Endothelial cell of umbilical vein (primary cell): ENCODE measurements around the gene FRYL. TPM values are rescaled to one million over a fixed set of nuclear protein-coding genes. Genes with fewer than 3 reads are reported as not detected.

Experiments used
- BruUV-seq: library from RNA; stranded (reverse); fragments of 400-500 nt; replicated peaks from 2 replicates; lab custom pipeline; 2021; lab: Mats Ljungman, UMichigan
- CTCF ChIA-PET: fragments of 300-600, 350-600 bp; sonication (Branson Sonifier 250); formaldehyde crosslinking; loops from one replicate; lab custom pipeline; 2021; ENCODE audit warnings: antibody characterized with exemption, inconsistent platforms; lab: Charles Lee
- POLR2A ChIA-PET: fragments of 300-600, 350-600 bp; sonication (Branson Sonifier 250); formaldehyde crosslinking; loops from one replicate; lab custom pipeline; 2021; ENCODE audit warnings: antibody characterized with exemption, inconsistent platforms; lab: Charles Lee
- DNase-seq: peaks from one replicate; pipeline ENCODE4 v3.0.0-alpha.2; 2011; ENCODE audit warnings: low read depth, low spot score
- FAIRE-seq: peaks from 2 replicates; lab custom pipeline; 2011; peaks lifted over from hg19 to GRCh38; lab: Jason Lieb, UNC
- H2AFZ ChIP-seq: 2 replicates; pipeline ENCODE4 v1.6.0; 2012; ENCODE audit warnings: low read depth, low read length, control low read depth, inconsistent platforms
- H3K27ac ChIP-seq: 2 replicates; pipeline ENCODE4 v1.5.1; 2011; ENCODE audit warnings: low read depth, mild to moderate bottlenecking, control low read depth, low read length, moderate library complexity; ENCODE audit not compliant: insufficient read depth
- H3K27me3 ChIP-seq, 2 experiments: 2 replicates each; pipeline versions ENCODE4 v1.6.0 to v1.6.1; 2011; ENCODE audit warnings: low read length in 2 of 2, mixed read lengths in 1 of 2; ENCODE audit not compliant: control insufficient read depth in 2 of 2, insufficient read depth in 2 of 2
- H3K36me3 ChIP-seq, 2 experiments: 2 replicates in 1 of 2; 3 replicates in 1 of 2; pipeline ENCODE4 v1.5.1; 2011; ENCODE audit warnings: low read length in 2 of 2, mild to moderate bottlenecking in 1 of 2, moderate library complexity in 1 of 2; ENCODE audit not compliant: control insufficient read depth in 2 of 2, insufficient read depth in 2 of 2; ENCODE audit errors: extremely low read depth in 1 of 2
- H3K4me1 ChIP-seq: 3 replicates; pipeline ENCODE4 v1.5.1; 2011; ENCODE audit warnings: mild to moderate bottlenecking, low read length; ENCODE audit not compliant: control insufficient read depth, insufficient read depth; ENCODE audit errors: extremely low read depth
- H3K4me2 ChIP-seq: 2 replicates; pipeline ENCODE4 v1.6.1; 2011; ENCODE audit warnings: low read length, control low read depth, mixed read lengths; ENCODE audit not compliant: insufficient read depth
- H3K4me3 ChIP-seq, 3 experiments: fragments of 200-600 bp in 1 of 3; sonication (generic), shearing (Covaris generic) in 1 of 3; replicated peaks in 1 of 3; 2 replicates each; pipeline ENCODE4 v1.5.1; 2011 to 2016; ENCODE audit warnings: control low read depth in 3 of 3, low read length in 3 of 3, mild to moderate bottlenecking in 2 of 3, inconsistent platforms in 1 of 3, low read depth in 1 of 3, moderate library complexity in 1 of 3; ENCODE audit not compliant: insufficient read depth in 1 of 3
- H3K79me2 ChIP-seq: 2 replicates; pipeline ENCODE4 v1.6.0; 2012; ENCODE audit warnings: low read length, inconsistent platforms; ENCODE audit not compliant: control insufficient read depth, insufficient read depth
- H3K9ac ChIP-seq: replicated peaks from 2 replicates; pipeline ENCODE3; 2011; ENCODE audit warnings: low read length, control low read depth; ENCODE audit not compliant: insufficient read depth; ENCODE audit errors: extremely low read depth
- H3K9me1 ChIP-seq: replicated peaks from 3 replicates; pipeline ENCODE4 v1.6.0; 2011; ENCODE audit warnings: mild to moderate bottlenecking, low read length; ENCODE audit not compliant: control insufficient read depth, insufficient read depth; ENCODE audit errors: extremely low read depth
- H3K9me3 ChIP-seq: replicated peaks from 2 replicates; pipeline ENCODE4 v1.5.1; 2012; ENCODE audit warnings: low read length, inconsistent platforms; ENCODE audit not compliant: control insufficient read depth, insufficient read depth
- H4K20me1 ChIP-seq: replicated peaks from 2 replicates; pipeline ENCODE3; 2011; ENCODE audit warnings: mild to moderate bottlenecking, low read length; ENCODE audit not compliant: control insufficient read depth, insufficient read depth; ENCODE audit errors: extremely low read depth
- CTCF ChIP-seq, 2 donors: IDR thresholded peaks; 1 replicate in 1 of 2; 2 replicates in 1 of 2; pipeline ENCODE4 v1.5.1; 2011; ENCODE audit warnings: low read length in 2 of 2, mild to moderate bottlenecking in 2 of 2, moderate library complexity in 2 of 2, control low read depth in 1 of 2, inconsistent platforms in 1 of 2, low read depth in 1 of 2; ENCODE audit not compliant: insufficient read depth in 1 of 2; ENCODE audit errors: extremely low read depth in 1 of 2
- EZH2 ChIP-seq: IDR thresholded peaks from 2 replicates; pipeline ENCODE4 v1.6.1; 2012; ENCODE audit warnings: borderline replicate concordance, low read depth, mild to moderate bottlenecking, moderate library complexity, low read length, inconsistent platforms; ENCODE audit not compliant: severe bottlenecking
- FOS ChIP-seq: IDR thresholded peaks from 2 replicates; pipeline ENCODE4 v1.6.1; 2011; ENCODE audit warnings: mild to moderate bottlenecking, low read length, moderate library complexity, borderline replicate concordance; ENCODE audit not compliant: insufficient read depth
- GATA2 ChIP-seq: IDR thresholded peaks from 2 replicates; pipeline ENCODE4 v1.7.0; 2011; ENCODE audit warnings: low read depth, mild to moderate bottlenecking, moderate library complexity, mixed read lengths, low read length; ENCODE audit not compliant: insufficient read length, insufficient read depth
- JUN ChIP-seq: IDR thresholded peaks from 2 replicates; pipeline ENCODE4 v1.6.1; 2011; ENCODE audit warnings: borderline replicate concordance, low read depth; ENCODE audit not compliant: insufficient read length, insufficient read depth
- MAX ChIP-seq: IDR thresholded peaks from 2 replicates; pipeline ENCODE4 v1.6.1; 2011; ENCODE audit not compliant: insufficient read depth, insufficient read length
- MYC ChIP-seq: IDR thresholded peaks from one replicate; pipeline ENCODE4 v1.6.1; 2011; ENCODE audit warnings: mild to moderate bottlenecking, low read depth, low read length
- POLR2A ChIP-seq: IDR thresholded peaks from 2 replicates; pipeline ENCODE4 v1.6.1; 2012; ENCODE audit warnings: low read depth, mild to moderate bottlenecking, control low read depth, low read length
- POLR2AphosphoS5 ChIP-seq: IDR thresholded peaks from 2 replicates; pipeline ENCODE4 v1.6.1; 2012; ENCODE audit warnings: low read depth, mild to moderate bottlenecking, control low read depth, low read length, moderate library complexity; ENCODE audit not compliant: insufficient read depth
- dilution Hi-C: fragments of 300-500 bp; cut with MboI; formaldehyde crosslinking; loops from one replicate; pipeline ENCODE4 v1.15.0; 2019; ENCODE audit warnings: low sequenced_read_pairs; ENCODE audit not compliant: extremely low pct_ligation_motif_present
- intact Hi-C: fragments of 100-400 bp; cut with micrococcal nuclease; formaldehyde crosslinking; loops from one replicate; pipeline ENCODE4 v1.10.0; 2022
- polyA plus RNA-seq, 4 experiments: library from polyadenylated mRNA; depleted of rRNA in 3 of 4; stranded (reverse) in 3 of 4; unstranded in 1 of 4; fragments of >200 nt; gene quantifications; 2 replicates each; pipeline versions ENCODE4 v1.2.1 to v1.2.3, GENCODE V29; 2011 to 2012; ENCODE audit warnings: missing spikeins in 1 of 4
- total RNA-seq: library from RNA; stranded (reverse); gene quantifications from 2 replicates; pipeline ENCODE4 v1.2.3, GENCODE V29; 2021

Gene FRYL
- total and polyA plus RNA-seq, 2 donors (not counting 3 experiments of a cell fraction or from before 2014, with no cell fraction given): 17.0 to 84.9 TPM

GRCh38 chr4:48503233-48504025, 276.6 kb downstream of the FRYL start:
- H3K36me3 ChIP-seq: peaks cover 7 to 11% of the 10 kb centered on the region in 2 experiments
- DNase-seq (no peak), FAIRE-seq (no peak)
- ChIA-PET CTCF (interaction anchor here (1.0 to 1.3 kb wide), 2 partner anchors 10 to 12 kb away, joined by 3 read pairs; no protein-coding TSS in a partner anchor), POLR2A (no interaction called here)
- H2AFZ ChIP-seq: no peak overlapping the region
- intact Hi-C loops (no loop called here), dilution Hi-C loops (no loop called here)
- H3K9ac ChIP-seq: no peak overlapping the region
- no TSS peak for BruUV-seq
- TF ChIP-seq JUN: no peak
- no peak for TF ChIP-seq GATA2
- no peak for TF ChIP-seq FOS
- no peak for TF ChIP-seq MAX
- no peak for TF ChIP-seq MYC
- no peak for TF ChIP-seq EZH2
- no peak for TF ChIP-seq POLR2A
- TF ChIP-seq CTCF (IDR thresholded peaks at IDR 0.05; ENCODE audit: extremely low read depth in 1 of 2, insufficient read depth in 1 of 2, low read depth in 1 of 2, low read length in 2 of 2): no peak
- TF ChIP-seq POLR2AphosphoS5: no peak
- H4K20me1 ChIP-seq: no peaks in the 10 kb centered on the region
- no peak overlapping the region for H3K4me3 ChIP-seq
- H3K4me1 ChIP-seq: no peaks in the 10 kb centered on the region
- no peak overlapping the region for H3K27ac ChIP-seq
- H3K4me2 ChIP-seq: no peak overlapping the region
- no peaks in the 10 kb centered on the region for H3K9me1 ChIP-seq
- H3K9me3 ChIP-seq: no peaks in the 10 kb centered on the region
- no peaks in the 10 kb centered on the region for H3K27me3 ChIP-seq
- H3K79me2 ChIP-seq: no peaks in the 10 kb centered on the region
